SK-N-SH (cell line): Measurements from ENCODE around the gene CXCR5. TPM values are rescaled to one million over a fixed set of nuclear protein-coding genes. Genes with fewer than 3 reads are reported as not detected.

Experiments used
- CTCF ChIA-PET: fragments of 300-600, 350-600 bp; formaldehyde crosslinking; extraction: SDS; loops from one replicate; lab custom pipeline; 2021; lab: Yijun Ruan, JAX
- POLR2A ChIA-PET: fragments of 350-600 bp; sonication (Branson Sonifier 250); formaldehyde crosslinking; extraction: SDS; loops from one replicate; lab custom pipeline; 2020; ENCODE audit warnings: antibody characterized with exemption, inconsistent platforms; lab: Yijun Ruan, JAX
- DNase-seq: peaks from one replicate; pipeline ENCODE4 v3.0.0; 2012
- H2AFZ ChIP-seq: fragments of 200-600 bp; sonication (generic); 2 replicates; pipeline ENCODE4 v1.8.1; 2016; ENCODE audit warnings: antibody characterized with exemption, mild to moderate bottlenecking, low read depth
- H3F3A ChIP-seq: fragments of 200-600 bp; sonication (generic); replicated peaks from 2 replicates; pipeline ENCODE3; 2016; ENCODE audit warnings: antibody characterized with exemption, mild to moderate bottlenecking; ENCODE audit not compliant: insufficient read depth
- H3K27ac ChIP-seq, 2 experiments: fragments of 200-500 bp in 1 of 2; fragments of 200-600 bp in 1 of 2; sonication (Bioruptor generic) in 1 of 2; sonication (generic), shearing (Covaris generic) in 1 of 2; 2 replicates each; pipeline versions ENCODE4 v1.5.1 to v1.6.1; 2014 to 2016; ENCODE audit warnings: low read depth in 2 of 2, inconsistent platforms in 1 of 2, low read length in 1 of 2, mild to moderate bottlenecking in 1 of 2, mixed read lengths in 1 of 2
- H3K27me3 ChIP-seq: fragments of 200-600 bp; sonication (generic), shearing (Covaris generic); 2 replicates; pipeline ENCODE4 v1.6.1; 2016; ENCODE audit warnings: mixed run types; ENCODE audit not compliant: insufficient read depth
- H3K36me3 ChIP-seq, 2 experiments: fragments of 200-500 bp in 1 of 2; fragments of 200-600 bp in 1 of 2; sonication (Bioruptor generic) in 1 of 2; sonication (generic) in 1 of 2; replicated peaks in 1 of 2; 2 replicates each; pipeline versions ENCODE3 to v1.5.1; 2014 to 2016; ENCODE audit warnings: low read length in 1 of 2, mild to moderate bottlenecking in 1 of 2; ENCODE audit not compliant: insufficient read depth in 2 of 2, control insufficient read depth in 1 of 2
- H3K4me1 ChIP-seq, 2 experiments: fragments of 200-500 bp in 1 of 2; fragments of 200-600 bp in 1 of 2; sonication (Bioruptor generic) in 1 of 2; sonication (generic), shearing (Covaris generic) in 1 of 2; 2 replicates each; pipeline versions ENCODE4 v1.5.1 to v1.6.1; 2014 to 2016; ENCODE audit warnings: low read depth in 1 of 2, low read length in 1 of 2, mixed run types in 1 of 2; ENCODE audit not compliant: insufficient read depth in 2 of 2, control insufficient read depth in 1 of 2
- H3K4me2 ChIP-seq: fragments of 200-600 bp; sonication (generic), shearing (Covaris generic); 2 replicates; pipeline ENCODE4 v1.6.1; 2017; ENCODE audit warnings: mixed run types
- H3K4me3 ChIP-seq, 2 experiments: fragments of 200-500 bp in 1 of 2; fragments of 200-600 bp in 1 of 2; sonication (Bioruptor generic) in 1 of 2; sonication (generic), shearing (Covaris generic) in 1 of 2; 2 replicates each; pipeline versions ENCODE4 v1.5.1 to v1.8.1; 2014 to 2016; ENCODE audit warnings: low read depth in 2 of 2, inconsistent platforms in 1 of 2, low read length in 1 of 2, mild to moderate bottlenecking in 1 of 2, mixed read lengths in 1 of 2, moderate library complexity in 1 of 2
- H3K79me2 ChIP-seq: fragments of 200-600 bp; sonication (generic); 2 replicates; pipeline ENCODE4 v1.8.1; 2017; ENCODE audit warnings: mild to moderate bottlenecking; ENCODE audit not compliant: insufficient read depth
- H3K9ac ChIP-seq: fragments of 200-600 bp; sonication (generic); 2 replicates; pipeline ENCODE4 v1.6.1; 2017; ENCODE audit warnings: mixed run types
- H3K9me2 ChIP-seq: fragments of 200-600 bp; sonication (generic); 2 replicates; pipeline ENCODE4 v1.6.1; 2017; ENCODE audit warnings: mixed run types
- H3K9me3 ChIP-seq: fragments of 200-600 bp; sonication (generic); 2 replicates; pipeline ENCODE4 v1.6.1; 2017; ENCODE audit warnings: mixed run types, mild to moderate bottlenecking, moderate library complexity
- H4K20me1 ChIP-seq: fragments of 200-600 bp; sonication (generic); 2 replicates; pipeline ENCODE4 v1.6.1; 2017; ENCODE audit warnings: mild to moderate bottlenecking, mixed run types; ENCODE audit not compliant: insufficient read depth
- CHD2 ChIP-seq: fragments of 150-350 bp; IDR thresholded peaks from 2 replicates; pipeline ENCODE4 v1.6.1; 2018; ENCODE audit warnings: low read length; ENCODE audit not compliant: partially characterized antibody
- EP300 ChIP-seq, 2 experiments: IDR thresholded peaks; 2 replicates each; pipeline versions ENCODE4 v1.4.0 to v1.6.1; 2012; ENCODE audit warnings: borderline replicate concordance in 1 of 2, low read depth in 1 of 2, low read length in 1 of 2
- FOSL2 ChIP-seq: IDR thresholded peaks from 2 replicates; pipeline ENCODE4 v1.4.0; 2012; ENCODE audit warnings: low read depth, mild to moderate bottlenecking, moderate library complexity, borderline replicate concordance
- FOXJ3 ChIP-seq: sonication (generic); formaldehyde crosslinking; IDR thresholded peaks from 2 replicates; pipeline ENCODE4 v1.5.1; 2020; ENCODE audit warnings: mild to moderate bottlenecking, missing genetic modification reagents
- FOXM1 ChIP-seq: IDR thresholded peaks from 2 replicates; pipeline ENCODE4 v1.4.0; 2012; ENCODE audit warnings: low read depth, mild to moderate bottlenecking
- GABPA ChIP-seq: IDR thresholded peaks from 2 replicates; pipeline ENCODE4 v1.4.0; 2012; ENCODE audit warnings: low read depth, mild to moderate bottlenecking
- JUND ChIP-seq: IDR thresholded peaks from 2 replicates; pipeline ENCODE4 v1.4.0; 2012
- MEF2A ChIP-seq: IDR thresholded peaks from 2 replicates; pipeline ENCODE4 v1.4.0; 2012; ENCODE audit warnings: low read depth, borderline replicate concordance
- RXRA ChIP-seq: IDR thresholded peaks from 2 replicates; pipeline ENCODE4 v1.4.0; 2012; ENCODE audit warnings: low read depth, mild to moderate bottlenecking, borderline replicate concordance
- YY1 ChIP-seq: IDR thresholded peaks from 2 replicates; pipeline ENCODE4 v1.4.0; 2012; ENCODE audit warnings: low read depth, mild to moderate bottlenecking
- WGBS: methylation state at CpG from one replicate; pipeline ENCODE4 v1.1.6; 2017; ENCODE audit warnings: low lambda C conversion rate; 5-methylcytosine and 5-hydroxymethylcytosine counted together
- polyA plus RNA-seq, 3 experiments: library from polyadenylated mRNA; depleted of rRNA; stranded (reverse); fragments of >200 nt; gene quantifications; 2 replicates each; pipeline ENCODE4 v1.2.3, GENCODE V29; 2012
- TF ChIP-seq, protein P1 (sequence below): fragments of 150-350 bp; IDR thresholded peaks from 2 replicates; pipeline ENCODE4 v1.6.1; 2017; ENCODE audit warnings: antibody characterized with exemption, low read length, low read depth, borderline replicate concordance
- TF ChIP-seq, protein P2 (sequence below): fragments of 150-350 bp; IDR thresholded peaks from 2 replicates; pipeline ENCODE4 v1.6.1; 2016; ENCODE audit warnings: mild to moderate bottlenecking, low read depth, low read length
- TF ChIP-seq, protein P3 (sequence below): IDR thresholded peaks from 2 replicates; pipeline ENCODE4; 2012

CXCR5 gene
- polyA plus RNA-seq, 1 of the 3 experiments (the other 2 are of a cell fraction): 0.02 TPM

DNA sequence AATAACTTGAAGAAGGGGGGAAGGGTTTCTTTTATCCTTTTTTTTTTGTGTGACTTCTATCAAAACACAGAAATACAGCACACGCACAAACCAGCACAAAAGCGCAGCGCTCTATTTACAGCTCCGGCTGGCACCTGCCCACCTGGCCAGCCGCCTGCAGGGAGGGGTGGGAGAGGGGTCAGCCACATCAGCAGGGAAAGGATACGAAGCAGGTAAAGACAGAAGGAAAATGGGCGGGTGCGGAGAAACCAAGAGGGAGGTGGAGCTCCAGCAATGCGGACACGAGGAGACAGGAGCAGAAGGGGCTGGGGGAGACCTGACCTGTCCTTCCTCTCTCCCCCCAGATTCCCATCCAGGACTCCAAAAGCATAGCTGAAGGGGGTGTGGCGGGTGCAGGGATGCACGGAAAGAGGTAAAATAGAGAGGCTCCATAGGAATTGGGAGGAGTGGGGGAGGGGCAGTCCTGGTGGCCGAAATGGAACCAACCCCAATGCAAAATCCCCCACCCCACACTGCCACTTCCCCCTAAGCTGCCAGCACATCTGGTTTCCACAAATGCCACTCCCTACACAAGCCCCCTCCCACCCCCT is 14.1 kb downstream of the CXCR5 start:
- Histone ChIP-seq H3K79me2 (peaks cover 20% of the 10 kb centered on the region), H3K9me2 (no peaks in the 10 kb centered on the region), H2AFZ (no peak overlapping the region), H4K20me1 (peaks cover 24% of the 10 kb centered on the region), H3F3A (no peaks in the 10 kb centered on the region), H3K4me1 (no peaks in the 10 kb centered on the region; a peak in 1 of 4 replicates), H3K4me2 (no peak overlapping the region), H3K27ac (no peak overlapping the region), H3K9ac (no peak overlapping the region), H3K36me3 (peaks cover 9 to 37% of the 10 kb centered on the region in 2 experiments), H3K9me3 (no peaks in the 10 kb centered on the region), H3K4me3 (no peak overlapping the region), H3K27me3 (no peaks in the 10 kb centered on the region)
- WGBS: 95% methylated on average over 13 of the region's 13 CpGs
- POLR2A ChIA-PET: no interaction called here
- DNase-seq: no peak
- CTCF ChIA-PET: interaction anchor here (0.9 to 1.4 kb wide), 3 partner anchors 9 to 32 kb away, joined by 3 to 4 read pairs (median 3); no protein-coding TSS in a partner anchor
- TF ChIP-seq EP300 (IDR thresholded peaks at IDR 0.05; ENCODE audit: borderline replicate concordance in 1 of 2, low read depth in 1 of 2, low read length in 1 of 2) (no peak), FOXJ3 (CRISPR knock-in tag) (no peak), MEF2A (no peak), YY1 (no peak), FOSL2 (no peak), FOXM1 (no peak), JUND (no peak), CHD2 (no peak), RXRA (no peak), GABPA (no peak)
- TF ChIP-seq, protein P1, sequence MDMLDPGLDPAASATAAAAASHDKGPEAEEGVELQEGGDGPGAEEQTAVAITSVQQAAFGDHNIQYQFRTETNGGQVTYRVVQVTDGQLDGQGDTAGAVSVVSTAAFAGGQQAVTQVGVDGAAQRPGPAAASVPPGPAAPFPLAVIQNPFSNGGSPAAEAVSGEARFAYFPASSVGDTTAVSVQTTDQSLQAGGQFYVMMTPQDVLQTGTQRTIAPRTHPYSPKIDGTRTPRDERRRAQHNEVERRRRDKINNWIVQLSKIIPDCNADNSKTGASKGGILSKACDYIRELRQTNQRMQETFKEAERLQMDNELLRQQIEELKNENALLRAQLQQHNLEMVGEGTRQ: no peak
- TF ChIP-seq, protein P2, sequence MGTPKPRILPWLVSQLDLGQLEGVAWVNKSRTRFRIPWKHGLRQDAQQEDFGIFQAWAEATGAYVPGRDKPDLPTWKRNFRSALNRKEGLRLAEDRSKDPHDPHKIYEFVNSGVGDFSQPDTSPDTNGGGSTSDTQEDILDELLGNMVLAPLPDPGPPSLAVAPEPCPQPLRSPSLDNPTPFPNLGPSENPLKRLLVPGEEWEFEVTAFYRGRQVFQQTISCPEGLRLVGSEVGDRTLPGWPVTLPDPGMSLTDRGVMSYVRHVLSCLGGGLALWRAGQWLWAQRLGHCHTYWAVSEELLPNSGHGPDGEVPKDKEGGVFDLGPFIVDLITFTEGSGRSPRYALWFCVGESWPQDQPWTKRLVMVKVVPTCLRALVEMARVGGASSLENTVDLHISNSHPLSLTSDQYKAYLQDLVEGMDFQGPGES: no peak
- TF ChIP-seq, protein P3, sequence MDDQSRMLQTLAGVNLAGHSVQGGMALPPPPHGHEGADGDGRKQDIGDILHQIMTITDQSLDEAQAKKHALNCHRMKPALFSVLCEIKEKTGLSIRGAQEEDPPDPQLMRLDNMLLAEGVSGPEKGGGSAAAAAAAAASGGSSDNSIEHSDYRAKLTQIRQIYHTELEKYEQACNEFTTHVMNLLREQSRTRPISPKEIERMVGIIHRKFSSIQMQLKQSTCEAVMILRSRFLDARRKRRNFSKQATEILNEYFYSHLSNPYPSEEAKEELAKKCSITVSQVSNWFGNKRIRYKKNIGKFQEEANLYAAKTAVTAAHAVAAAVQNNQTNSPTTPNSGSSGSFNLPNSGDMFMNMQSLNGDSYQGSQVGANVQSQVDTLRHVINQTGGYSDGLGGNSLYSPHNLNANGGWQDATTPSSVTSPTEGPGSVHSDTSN: no peak
